Stimulated activated CD4-positive, alpha-beta T cell treated with anti-CD3 and anti-CD28 coated beads, Interleukin-2, amount 100 ng/mL, for 4 hours (primary cell): Measurements from ENCODE around the gene F2.

Experiments
- DNase-seq: peaks from one replicate; pipeline ENCODE4 v3.0.0-alpha.2; 2020; ENCODE audit warnings: low read depth

The F2 gene

DNA sequence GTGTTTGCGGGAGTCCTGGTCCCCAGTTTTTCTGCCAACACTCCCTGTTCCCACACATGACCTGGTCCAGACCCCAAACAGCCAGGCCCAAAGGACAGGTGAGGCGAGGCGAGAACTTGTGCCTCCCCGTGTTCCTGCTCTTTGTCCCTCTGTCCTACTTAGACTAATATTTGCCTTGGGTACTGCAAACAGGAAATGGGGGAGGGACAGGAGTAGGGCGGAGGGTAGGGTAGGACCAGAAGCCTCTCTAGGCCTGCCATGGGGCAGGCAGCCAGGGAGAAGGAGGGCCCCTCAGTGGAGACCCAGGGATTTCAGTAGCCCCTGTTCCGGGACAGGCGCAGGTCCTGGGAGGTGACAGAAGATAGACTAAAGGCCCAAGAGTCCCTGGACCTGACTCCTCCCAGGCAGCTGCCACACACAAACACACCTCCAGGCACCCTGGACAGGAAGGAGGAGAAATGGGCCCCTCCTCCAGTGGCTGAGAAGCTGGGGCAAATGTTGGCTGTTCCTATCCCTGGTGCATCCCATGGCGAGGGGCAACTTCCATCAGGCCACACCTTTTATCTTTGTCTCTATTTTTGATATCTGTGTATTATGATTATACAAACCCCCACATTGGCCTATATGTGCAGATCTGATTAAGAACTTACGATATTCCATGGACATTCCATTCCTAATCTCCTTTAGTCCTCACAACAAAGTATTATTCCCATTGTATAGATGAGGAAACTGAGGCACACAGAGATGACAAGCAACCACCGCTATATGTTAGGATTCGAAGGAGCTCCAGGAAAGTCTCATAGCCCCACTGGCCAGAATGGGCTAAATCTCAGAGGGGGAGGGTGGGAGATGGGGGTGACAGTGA is 626 bp upstream of the F2 start:
- no peak for DNase-seq

- DNase-seq = no peak
These were observed 668 bp downstream of the F2 start for GRCh38 chr11:46719543-46720218.

DNA sequence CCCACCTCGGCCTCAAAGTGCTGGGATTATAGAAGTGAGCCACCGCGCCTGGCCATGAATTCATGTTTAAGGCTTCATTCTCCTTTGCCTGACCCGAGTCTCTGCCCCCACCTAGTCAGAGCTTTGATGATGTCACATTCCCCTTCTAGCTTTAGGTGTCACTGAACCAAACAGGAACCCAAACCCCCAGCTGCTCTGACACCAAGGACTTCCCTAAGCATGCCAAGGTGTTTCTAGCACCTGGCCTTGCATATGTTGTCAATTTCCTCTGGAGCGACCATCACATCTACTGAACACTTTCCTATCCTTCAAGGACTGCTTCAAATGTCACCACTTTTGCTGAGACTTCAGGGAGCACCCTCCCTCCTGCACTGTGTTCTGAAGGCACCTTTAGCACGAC is 2.3 kb downstream of the F2 start:
- no peak for DNase-seq

GRCh38 chr11:46722566-46723358 is 3.7 kb downstream of the F2 start:
- DNase-seq = no peak

GRCh38 chr11:46723359-46723680 is 4.3 kb downstream of the F2 start:
- DNase-seq = no peak

- no peak for DNase-seq
These were observed 5.1 kb downstream of the F2 start for GRCh38 chr11:46724088-46724487.

DNA sequence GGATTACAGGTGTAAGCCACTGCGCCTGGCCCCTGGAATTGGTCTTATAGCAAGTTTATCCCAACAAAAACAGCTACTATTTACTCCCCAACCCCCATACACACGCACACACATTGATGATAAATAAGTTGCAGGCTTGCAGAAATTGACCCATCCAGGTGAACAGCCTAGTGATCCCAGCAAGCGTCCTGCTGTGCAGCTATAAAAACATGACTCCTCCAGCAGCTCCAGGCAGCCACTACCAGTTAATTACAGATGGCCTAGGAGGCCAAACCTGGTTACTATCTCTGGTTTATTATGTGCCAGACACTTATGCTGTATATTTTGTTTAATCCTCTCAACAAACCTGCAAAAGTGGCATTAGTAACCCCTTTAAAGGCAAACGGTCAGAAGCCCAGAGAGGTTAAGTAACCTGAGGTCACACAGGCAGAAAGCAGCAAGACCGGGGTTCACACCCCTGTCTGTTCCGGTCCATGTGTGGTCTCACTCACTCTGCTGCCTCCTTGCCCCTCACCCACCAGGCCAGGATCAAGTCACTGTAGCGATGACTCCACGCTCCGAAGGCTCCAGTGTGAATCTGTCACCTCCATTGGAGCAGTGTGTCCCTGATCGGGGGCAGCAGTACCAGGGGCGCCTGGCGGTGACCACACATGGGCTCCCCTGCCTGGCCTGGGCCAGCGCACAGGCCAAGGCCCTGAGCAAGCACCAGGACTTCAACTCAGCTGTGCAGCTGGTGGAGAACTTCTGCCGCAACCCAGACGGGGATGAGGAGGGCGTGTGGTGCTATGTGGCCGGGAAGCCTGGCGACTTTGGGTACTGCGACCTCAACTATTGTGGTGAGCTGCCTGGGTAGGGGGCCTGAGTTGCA is 6.6 kb downstream of the F2 start:
- no peak for DNase-seq

GRCh38 chr11:46726206-46726862 is 7.3 kb downstream of the F2 start:
- no peak for DNase-seq

GRCh38 chr11:46727952-46728658 is 9.1 kb downstream of the F2 start:
- DNase-seq = no peak

DNA sequence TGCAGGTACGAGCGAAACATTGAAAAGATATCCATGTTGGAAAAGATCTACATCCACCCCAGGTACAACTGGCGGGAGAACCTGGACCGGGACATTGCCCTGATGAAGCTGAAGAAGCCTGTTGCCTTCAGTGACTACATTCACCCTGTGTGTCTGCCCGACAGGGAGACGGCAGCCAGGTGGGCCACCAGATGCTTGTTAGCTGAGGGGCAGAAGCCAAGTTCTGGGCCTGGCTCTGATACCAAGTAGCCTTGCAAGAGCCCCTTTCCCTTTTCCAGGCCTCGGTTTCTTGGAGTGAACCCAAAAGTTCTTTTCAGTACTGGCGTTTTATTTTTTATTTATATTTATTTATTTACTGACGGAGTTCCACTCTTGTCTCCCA is 9.6 kb downstream of the F2 start:
- DNase-seq = no peak

- no peak for DNase-seq
These were observed 10.4 kb downstream of the F2 start for GRCh38 chr11:46729110-46730027.

DNA sequence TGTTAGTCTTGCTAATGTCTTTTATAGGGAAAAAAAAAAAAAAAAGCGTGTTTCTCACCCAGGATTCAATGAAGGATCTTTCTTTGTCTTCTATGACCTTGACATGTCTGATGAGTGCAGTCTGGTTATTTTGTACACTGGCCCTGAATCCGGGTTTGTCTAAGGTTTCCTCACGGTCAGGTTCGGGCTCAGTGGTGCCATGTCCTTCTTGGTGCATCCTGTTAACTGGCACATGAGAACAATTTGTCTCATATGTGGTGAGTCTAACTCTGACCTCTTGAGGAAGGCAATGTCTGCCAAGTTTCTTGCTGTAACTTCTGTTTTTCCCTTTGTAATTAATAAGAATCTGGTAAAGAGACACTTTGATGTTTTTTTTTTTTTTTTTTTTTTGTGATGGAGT is 12.5 kb downstream of the F2 start:
- no peak for DNase-seq

GRCh38 chr11:46733234-46733633 is 14.2 kb downstream of the F2 start:
- no peak for DNase-seq

- no peak for DNase-seq
These were observed 17.1 kb downstream of the F2 start for GRCh38 chr11:46736146-46736545.

DNA sequence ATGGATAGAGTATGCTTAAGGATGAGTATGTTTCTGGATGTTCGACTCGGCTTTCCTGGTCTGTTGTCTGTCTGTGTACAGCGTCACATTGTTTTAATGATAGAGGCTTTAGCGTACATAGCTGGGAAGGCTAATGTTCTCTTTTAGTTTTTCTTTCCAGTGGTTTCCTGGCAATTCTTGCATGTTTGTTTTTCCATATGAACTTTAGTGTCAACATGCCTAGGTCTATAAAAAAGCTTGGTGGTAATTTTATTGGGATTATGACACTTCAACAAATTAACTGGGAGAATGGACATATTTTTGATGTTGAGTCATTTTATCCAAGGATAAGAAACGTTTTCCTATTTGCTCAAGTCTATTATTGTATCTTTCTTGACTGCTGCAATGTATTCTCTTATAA is 17.6 kb downstream of the F2 start:
- no peak for DNase-seq

GRCh38 chr11:46737699-46738098 is 18.7 kb downstream of the F2 start:
- DNase-seq = no peak

GRCh38 chr11:46738887-46739286 is 19.9 kb downstream of the F2 start:
- no peak for DNase-seq

GRCh38 chr11:46741600-46742484 is 22.8 kb downstream of the F2 start:
- no peak for DNase-seq

DNA sequence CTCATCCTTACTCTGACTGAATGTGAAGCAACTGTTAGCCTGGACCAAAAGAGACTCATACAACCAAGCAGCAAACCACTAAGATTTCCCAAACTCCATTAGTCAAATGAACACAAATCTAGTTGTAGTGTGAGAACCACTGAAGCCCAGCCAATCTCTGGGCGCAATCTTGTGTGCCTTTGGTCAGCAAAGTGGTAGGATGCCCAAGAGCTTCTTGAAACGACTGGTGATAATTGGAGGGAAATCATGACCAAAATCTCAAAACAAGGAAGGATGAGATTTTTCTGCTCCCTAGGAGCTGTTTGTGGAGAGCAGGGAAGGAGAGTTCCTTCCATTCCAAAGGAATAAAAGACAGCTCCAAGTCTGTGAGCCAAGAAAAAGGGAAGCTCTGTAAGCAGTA is 24.0 kb downstream of the F2 start:
- no peak for DNase-seq
